ENCODE measurements around the gene OR52E4.

The OR52E4 gene

DNA sequence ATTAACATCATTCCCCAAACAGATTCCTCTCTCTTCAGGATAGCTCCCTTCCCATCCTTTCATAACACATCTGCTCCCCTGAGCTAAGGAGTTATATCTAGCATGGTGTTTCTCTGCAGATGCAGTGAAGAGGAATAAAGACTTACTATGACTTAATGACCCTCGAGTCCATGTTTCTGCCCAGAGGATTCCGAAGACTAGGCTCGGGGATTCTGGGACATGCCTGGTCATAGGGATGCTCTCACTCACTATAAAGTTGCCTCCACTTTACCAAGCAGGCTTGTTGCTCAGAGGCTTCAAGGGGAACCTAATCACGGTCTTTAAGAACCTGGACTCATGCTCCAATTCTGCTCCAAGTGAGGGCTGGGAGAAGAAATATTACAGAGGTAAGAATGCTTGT, at the start of gene OR52E4:
Gene OR52E4 (plus strand): TSS at position 301 of the 400 bp plus-strand sequence. CDS start 3,664 bp downstream, outside the sequence.
- Histone ChIP-seq H3K4me3 (ENCODE audit: low read length) (no peak within 1 kb of the TSS), H4K20me1 (ENCODE audit: insufficient read depth, low read length) (no peaks in the 10 kb centered on the region), H3F3A (ENCODE audit: insufficient read depth, low read length) (no peaks in the 10 kb centered on the region)

DNA sequence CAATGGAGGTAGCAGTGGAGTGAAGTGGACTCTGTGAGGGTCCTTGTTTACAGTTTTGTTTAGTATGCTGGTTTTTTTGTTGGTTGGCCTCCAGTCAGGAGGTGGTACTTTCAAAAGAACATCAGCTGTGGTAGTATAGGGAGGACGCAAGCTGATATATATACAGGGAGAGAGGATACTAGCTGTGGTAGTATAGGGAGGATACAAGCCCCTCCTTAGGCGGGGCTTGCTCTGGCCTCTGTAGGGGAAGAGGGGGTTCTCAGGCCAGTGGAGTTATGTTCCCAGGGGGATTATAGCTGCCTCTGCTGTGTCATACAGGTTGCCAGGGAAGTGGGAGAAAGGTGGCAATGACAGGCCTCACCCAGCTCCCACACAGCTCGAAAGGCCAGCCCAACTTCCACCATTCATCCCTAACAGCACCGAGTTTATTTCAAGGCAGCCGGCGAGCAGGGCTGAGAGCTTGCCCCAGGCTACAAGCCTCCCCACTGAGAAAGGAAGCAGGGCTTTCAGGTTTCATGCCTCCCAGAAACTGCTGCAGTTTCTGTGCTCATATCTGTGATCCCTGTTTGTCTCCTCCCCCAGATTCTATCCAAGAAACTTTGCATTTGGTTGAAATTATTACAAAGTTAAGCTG, 49.1 kb upstream of the OR52E4 start:
- Histone ChIP-seq H3F3A (ENCODE audit: insufficient read depth, low read length) (no peaks in the 10 kb centered on the region), H3K4me3 (ENCODE audit: low read length) (no peak overlapping the region), H3K9me2 (replicated peaks; ENCODE audit: insufficient read depth, low read length) (no peaks in the 10 kb centered on the region), H2AFZ (ENCODE audit: low read length) (no peak overlapping the region), H4K20me1 (ENCODE audit: insufficient read depth, low read length) (no peaks in the 10 kb centered on the region), H3K36me3 (replicated peaks; ENCODE audit: insufficient read depth, low read length) (0 out of 2 replicates have a peak, but pooled peaks cover 3% of the 10 kb centered on the region), H3K9ac (ENCODE audit: low read length) (no peak overlapping the region), H3K4me1 (ENCODE audit: low read length) (peaks cover 10% of the 10 kb centered on the region; the same call in 1 of the 2 replicates), H3K9me3 (replicated peaks; ENCODE audit: insufficient read depth, low read length) (no peaks in the 10 kb centered on the region), H3K79me2 (ENCODE audit: low read length) (no peaks in the 10 kb centered on the region), H3K27ac (ENCODE audit: low read length) (no peak overlapping the region), H3K4me2 (ENCODE audit: low read depth, low read length) (no peak overlapping the region), H3K27me3 (replicated peaks; ENCODE audit: insufficient read depth, low read length) (no peaks in the 10 kb centered on the region)
- TF ChIP-seq EZH2 (optimal IDR thresholded peaks at IDR 0.05; ENCODE audit: low read depth, low read length) (no peak), EZH2phosphoT487 (IDR thresholded peaks at IDR 0.05; ENCODE audit: low read length) (no peak)
- TF ChIP-seq, protein P1, sequence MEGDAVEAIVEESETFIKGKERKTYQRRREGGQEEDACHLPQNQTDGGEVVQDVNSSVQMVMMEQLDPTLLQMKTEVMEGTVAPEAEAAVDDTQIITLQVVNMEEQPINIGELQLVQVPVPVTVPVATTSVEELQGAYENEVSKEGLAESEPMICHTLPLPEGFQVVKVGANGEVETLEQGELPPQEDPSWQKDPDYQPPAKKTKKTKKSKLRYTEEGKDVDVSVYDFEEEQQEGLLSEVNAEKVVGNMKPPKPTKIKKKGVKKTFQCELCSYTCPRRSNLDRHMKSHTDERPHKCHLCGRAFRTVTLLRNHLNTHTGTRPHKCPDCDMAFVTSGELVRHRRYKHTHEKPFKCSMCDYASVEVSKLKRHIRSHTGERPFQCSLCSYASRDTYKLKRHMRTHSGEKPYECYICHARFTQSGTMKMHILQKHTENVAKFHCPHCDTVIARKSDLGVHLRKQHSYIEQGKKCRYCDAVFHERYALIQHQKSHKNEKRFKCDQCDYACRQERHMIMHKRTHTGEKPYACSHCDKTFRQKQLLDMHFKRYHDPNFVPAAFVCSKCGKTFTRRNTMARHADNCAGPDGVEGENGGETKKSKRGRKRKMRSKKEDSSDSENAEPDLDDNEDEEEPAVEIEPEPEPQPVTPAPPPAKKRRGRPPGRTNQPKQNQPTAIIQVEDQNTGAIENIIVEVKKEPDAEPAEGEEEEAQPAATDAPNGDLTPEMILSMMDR (IDR thresholded peaks at IDR 0.05; ENCODE audit: low read length), result no peak
- DNase-seq, result peak; percentile 23

More for the DNA sequence above, at the start of gene OR52E4:
- no peak within 1 kb of the TSS for H3K27ac ChIP-seq (ENCODE audit: low read length)
- H3K79me2 ChIP-seq (ENCODE audit: low read length), result no peaks in the 10 kb centered on the region
- H3K9me2 ChIP-seq (replicated peaks; ENCODE audit: insufficient read depth, low read length), result no peaks in the 10 kb centered on the region
- no peak within 1 kb of the TSS for H3K9ac ChIP-seq (ENCODE audit: low read length)
- no peak for DNase-seq
- TF ChIP-seq EZH2phosphoT487 (IDR thresholded peaks at IDR 0.05; ENCODE audit: low read length), result no peak
- TF ChIP-seq EZH2 (optimal IDR thresholded peaks at IDR 0.05; ENCODE audit: low read depth, low read length), result no peak
- TF ChIP-seq, protein P1 (IDR thresholded peaks at IDR 0.05; ENCODE audit: low read length), result no peak
- H3K36me3 ChIP-seq (replicated peaks; ENCODE audit: insufficient read depth, low read length), result no peaks in the 10 kb centered on the region
- no peak within 1 kb of the TSS for H2AFZ ChIP-seq (ENCODE audit: low read length)
- no peak within 1 kb of the TSS for H3K4me2 ChIP-seq (ENCODE audit: low read depth, low read length)
- no peaks in the 10 kb centered on the region for H3K27me3 ChIP-seq (replicated peaks; ENCODE audit: insufficient read depth, low read length)
- no peaks in the 10 kb centered on the region for H3K9me3 ChIP-seq (replicated peaks; ENCODE audit: insufficient read depth, low read length)
- no peaks in the 10 kb centered on the region for H3K4me1 ChIP-seq (ENCODE audit: low read length)

DNA sequence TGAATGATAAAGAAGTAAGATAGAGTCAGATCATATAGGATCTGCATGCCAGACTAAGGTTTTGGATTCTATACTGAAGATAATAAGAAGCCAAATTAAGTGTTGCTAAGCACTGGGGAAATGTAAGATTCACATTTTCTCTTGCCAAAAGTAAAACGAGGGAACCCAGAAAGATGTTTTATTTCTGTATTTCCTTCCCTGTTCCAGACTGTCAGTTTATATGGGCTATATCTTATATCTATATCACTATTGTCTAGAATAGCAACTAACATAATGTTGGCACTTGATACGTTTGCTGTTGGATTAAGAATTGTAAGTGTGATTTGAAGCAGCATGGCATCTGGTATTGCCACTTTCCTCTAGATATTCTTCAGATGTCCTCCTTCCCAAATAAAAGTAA, 47.0 kb upstream of the OR52E4 start:
- H3K36me3 ChIP-seq (replicated peaks; ENCODE audit: insufficient read depth, low read length), result no peaks in the 10 kb centered on the region
- H2AFZ ChIP-seq (ENCODE audit: low read length), result no peak overlapping the region
- no peaks in the 10 kb centered on the region for H3K9me2 ChIP-seq (replicated peaks; ENCODE audit: insufficient read depth, low read length)
- no peak overlapping the region for H3K9ac ChIP-seq (ENCODE audit: low read length)
- H3K4me3 ChIP-seq (ENCODE audit: low read length), result no peak overlapping the region
- no peaks in the 10 kb centered on the region for H4K20me1 ChIP-seq (ENCODE audit: insufficient read depth, low read length)
- H3K79me2 ChIP-seq (ENCODE audit: low read length), result no peaks in the 10 kb centered on the region
- no peak for DNase-seq
- H3K4me1 ChIP-seq (ENCODE audit: low read length), result peaks cover 10% of the 10 kb centered on the region; the same call in 1 of the 2 replicates
- no peak overlapping the region for H3K4me2 ChIP-seq (ENCODE audit: low read depth, low read length)
- no peaks in the 10 kb centered on the region for H3K27me3 ChIP-seq (replicated peaks; ENCODE audit: insufficient read depth, low read length)
- no peaks in the 10 kb centered on the region for H3F3A ChIP-seq (ENCODE audit: insufficient read depth, low read length)
- no peak overlapping the region for H3K27ac ChIP-seq (ENCODE audit: low read length)
- TF ChIP-seq EZH2phosphoT487 (IDR thresholded peaks at IDR 0.05; ENCODE audit: low read length) (no peak), EZH2 (optimal IDR thresholded peaks at IDR 0.05; ENCODE audit: low read depth, low read length) (no peak)
- TF ChIP-seq, protein P1 (IDR thresholded peaks at IDR 0.05; ENCODE audit: low read length), result no peak
- no peaks in the 10 kb centered on the region for H3K9me3 ChIP-seq (replicated peaks; ENCODE audit: insufficient read depth, low read length)
